GM21529 (cell line): ENCODE measurements around the gene FAM83B.
"Not testable (repeated sequence)": the region's sequence is repeated elsewhere in the genome, so short reads cannot be mapped to it uniquely, and the experiment has no call there.

ENCODE experiments used
- ATAC-seq: cut with Tn5 transposase; IDR thresholded peaks from one replicate; pipeline ENCODE4 v1.9.1; 2021; ENCODE audit not compliant: unreplicated experiment

FAM83B gene, protein sequence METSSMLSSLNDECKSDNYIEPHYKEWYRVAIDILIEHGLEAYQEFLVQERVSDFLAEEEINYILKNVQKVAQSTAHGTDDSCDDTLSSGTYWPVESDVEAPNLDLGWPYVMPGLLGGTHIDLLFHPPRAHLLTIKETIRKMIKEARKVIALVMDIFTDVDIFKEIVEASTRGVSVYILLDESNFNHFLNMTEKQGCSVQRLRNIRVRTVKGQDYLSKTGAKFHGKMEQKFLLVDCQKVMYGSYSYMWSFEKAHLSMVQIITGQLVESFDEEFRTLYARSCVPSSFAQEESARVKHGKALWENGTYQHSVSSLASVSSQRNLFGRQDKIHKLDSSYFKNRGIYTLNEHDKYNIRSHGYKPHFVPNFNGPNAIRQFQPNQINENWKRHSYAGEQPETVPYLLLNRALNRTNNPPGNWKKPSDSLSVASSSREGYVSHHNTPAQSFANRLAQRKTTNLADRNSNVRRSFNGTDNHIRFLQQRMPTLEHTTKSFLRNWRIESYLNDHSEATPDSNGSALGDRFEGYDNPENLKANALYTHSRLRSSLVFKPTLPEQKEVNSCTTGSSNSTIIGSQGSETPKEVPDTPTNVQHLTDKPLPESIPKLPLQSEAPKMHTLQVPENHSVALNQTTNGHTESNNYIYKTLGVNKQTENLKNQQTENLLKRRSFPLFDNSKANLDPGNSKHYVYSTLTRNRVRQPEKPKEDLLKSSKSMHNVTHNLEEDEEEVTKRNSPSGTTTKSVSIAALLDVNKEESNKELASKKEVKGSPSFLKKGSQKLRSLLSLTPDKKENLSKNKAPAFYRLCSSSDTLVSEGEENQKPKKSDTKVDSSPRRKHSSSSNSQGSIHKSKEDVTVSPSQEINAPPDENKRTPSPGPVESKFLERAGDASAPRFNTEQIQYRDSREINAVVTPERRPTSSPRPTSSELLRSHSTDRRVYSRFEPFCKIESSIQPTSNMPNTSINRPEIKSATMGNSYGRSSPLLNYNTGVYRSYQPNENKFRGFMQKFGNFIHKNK

DNA sequence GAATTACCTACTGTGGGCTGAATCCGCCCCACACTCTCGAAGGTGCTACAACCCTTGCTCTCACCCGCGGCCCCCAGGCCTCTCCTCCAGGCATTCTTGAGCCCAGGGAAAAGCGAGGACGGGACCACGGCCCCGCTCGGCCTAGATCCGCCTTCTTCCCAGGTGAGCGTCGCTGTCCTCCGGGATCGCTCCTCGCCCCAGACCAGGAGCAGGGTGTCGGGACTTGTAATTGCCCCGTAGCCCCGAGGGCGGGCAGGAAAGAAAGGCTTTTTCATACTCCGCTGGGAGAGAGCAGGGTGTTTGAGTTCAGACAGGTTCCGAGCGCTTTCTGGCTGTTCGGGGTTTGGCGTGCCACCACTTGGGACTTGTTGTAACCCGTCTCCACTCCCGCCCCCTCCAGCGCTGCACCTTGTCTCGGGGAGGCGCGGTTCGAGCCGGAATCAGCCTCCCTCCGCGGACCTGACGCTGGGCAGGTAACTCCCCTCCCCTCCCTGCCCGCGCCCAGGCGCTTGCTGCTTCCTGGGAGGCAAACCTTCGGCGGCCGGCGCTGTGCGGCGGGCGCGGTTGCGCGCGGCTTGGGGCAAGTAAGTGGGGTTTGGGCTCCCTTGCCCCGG lies at the start of gene FAM83B:
Gene FAM83B, plus strand, starts transcription at position 529 of the 614 bp plus-strand sequence. CDS start 23,476 bp downstream, outside the sequence.
- ATAC-seq: no peak

DNA sequence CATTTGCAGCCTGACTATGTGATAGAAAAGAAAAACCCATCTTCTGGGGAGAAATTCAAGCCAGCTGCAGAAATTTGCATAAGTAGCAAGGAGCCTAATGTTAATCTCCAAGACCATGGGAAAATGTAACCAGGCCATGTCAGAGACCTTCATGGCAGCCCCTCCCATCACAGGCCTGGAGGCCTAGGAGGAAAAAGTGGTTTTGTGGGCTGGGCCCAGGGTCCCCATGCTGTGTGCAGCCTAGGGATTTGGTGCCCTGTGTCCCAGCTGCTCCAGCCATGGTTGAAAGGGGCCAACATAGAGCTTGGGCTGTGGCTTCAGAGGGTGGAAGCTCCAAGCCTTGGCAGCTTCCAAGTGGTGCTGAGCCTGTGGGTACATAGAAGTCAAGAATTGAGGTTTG lies 49.7 kb upstream of the FAM83B start:
- ATAC-seq: not testable (repeated sequence)

DNA sequence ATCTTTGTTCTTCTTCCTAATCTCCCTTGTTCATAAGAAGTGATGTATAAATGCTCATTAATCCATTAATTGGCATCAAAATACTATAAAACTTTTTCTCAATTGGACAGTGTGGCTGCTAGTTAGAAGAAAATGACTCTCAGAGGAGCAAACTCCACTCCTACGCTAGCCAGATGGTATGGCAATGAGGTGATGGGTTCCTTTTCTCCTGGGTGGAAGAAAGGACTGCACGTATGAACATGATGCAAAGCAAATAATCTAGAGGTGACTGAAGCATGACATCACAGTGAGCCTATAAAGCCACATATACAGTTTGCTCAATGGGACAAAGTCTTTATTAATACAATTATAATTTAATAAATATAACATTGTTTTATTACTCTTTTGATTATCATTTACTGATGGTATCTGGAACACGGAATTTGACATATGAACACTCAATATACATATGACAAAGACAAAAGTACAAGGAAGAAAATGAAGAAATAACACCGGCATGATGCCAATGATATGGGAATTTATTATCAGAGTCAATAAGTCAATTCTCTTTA lies 46.4 kb upstream of the FAM83B start:
- ATAC-seq: no peak

DNA sequence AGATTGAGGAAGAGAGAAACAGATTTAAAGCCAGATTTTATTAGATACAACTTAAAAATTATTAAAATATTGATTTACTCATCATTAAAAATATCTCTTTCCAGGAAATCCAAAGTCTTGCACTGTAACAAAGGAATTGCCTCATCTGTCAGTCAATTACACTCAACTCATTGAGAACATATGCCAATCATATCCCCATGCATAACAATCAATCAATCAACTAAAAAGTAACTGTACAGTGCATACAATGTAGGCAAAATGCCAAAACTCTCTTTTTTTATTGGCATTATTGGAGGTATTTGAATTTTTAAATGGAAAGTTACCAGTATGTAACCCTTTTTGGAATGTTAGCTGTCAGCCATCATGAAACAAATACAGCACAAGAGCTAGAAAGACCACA lies 45.3 kb upstream of the FAM83B start:
- no peak for ATAC-seq

DNA sequence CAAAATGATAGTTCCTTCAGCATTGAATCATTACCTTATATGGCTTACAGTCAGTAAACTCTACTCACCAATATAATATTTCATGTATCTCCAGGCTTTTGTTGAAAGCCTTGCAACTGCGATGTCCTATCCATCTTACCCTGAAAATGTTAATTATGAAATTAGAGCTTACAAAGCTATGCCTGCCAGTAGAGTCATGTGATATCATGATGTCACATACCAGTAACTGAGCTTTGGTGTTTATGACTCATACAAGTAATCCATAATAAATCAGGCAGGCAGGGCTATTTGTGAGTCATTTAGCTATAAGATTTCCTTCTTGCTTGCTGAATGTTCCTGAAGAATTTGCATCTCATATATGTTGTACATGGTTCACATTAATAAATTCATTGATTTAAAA lies 44.9 kb upstream of the FAM83B start:
- no peak for ATAC-seq

DNA sequence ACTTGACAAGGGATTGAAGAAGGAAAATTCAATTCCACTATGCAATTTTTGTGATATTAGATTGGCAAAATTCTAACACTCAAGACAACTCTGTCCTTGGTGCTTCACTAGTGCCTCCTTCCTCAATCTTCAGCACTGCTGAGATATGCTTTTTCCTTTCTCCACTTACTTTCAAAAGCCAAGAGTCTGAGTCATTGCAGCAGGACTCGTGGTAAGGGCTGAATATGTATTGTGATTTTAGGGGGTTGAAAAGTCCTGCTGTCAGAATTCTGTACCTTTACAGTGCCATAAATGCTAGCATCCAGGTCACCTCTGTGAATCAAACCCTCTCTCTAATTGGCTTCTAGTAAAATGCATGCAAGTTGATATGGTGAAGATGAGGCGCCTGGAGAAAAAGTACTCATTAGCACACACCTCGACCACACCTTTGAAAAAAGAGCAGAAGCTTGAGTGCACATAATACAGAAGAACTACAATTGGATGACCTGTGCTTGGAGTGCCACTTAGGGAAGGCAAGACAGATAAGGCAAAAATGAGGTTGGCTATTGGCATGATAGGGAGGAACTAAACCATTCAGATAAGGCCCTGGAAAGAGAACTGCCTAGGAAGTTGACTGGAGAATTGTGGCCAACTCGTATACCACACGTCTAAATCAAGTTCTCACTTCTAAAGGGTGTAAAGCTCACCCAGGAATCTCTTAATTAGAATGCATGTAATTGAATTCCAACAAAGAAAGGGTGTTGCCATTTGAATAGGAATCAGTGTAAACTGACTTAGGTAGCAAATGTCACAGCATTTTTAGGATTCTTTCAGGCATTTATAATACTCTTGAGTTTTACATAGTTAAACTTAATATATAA lies 43.6 kb upstream of the FAM83B start:
- ATAC-seq: no peak

DNA sequence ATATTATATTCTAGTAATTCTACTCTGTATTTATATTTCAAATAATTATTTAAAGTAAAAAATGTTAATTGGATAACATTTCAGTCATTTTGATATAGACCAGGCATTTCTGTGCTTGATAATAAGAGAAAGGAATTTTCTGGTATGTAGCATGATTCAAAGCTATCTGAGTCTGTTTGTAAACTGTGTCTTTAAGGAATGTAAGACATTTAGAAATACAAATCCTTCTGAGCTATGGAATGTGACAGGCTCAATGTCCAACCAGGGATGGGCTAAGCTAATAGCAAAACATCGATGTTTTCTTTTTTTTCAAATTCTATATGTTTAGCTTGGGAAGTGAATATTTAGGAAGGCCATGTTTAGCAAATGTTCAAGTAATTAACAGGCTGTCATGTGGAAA lies 41.5 kb upstream of the FAM83B start:
- ATAC-seq: no peak

DNA sequence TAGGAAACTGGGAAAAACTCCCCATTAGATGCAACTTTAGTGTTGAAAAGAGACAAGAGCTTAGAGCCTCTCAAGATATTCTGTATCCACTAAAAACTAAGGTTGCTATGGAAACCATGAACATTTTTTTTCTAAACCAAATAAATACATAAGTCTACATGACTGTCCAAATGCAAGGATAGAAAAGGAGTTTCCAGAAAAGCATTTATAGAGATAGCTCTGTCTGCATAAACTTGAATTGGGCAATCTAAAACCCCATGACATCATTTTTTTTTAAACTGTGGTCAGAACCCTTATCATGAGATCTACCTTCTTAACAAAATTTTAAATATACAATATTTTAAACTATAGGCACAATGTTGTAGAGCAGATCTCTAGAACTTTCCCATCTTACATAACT lies 36.4 kb upstream of the FAM83B start:
- ATAC-seq: no peak

DNA sequence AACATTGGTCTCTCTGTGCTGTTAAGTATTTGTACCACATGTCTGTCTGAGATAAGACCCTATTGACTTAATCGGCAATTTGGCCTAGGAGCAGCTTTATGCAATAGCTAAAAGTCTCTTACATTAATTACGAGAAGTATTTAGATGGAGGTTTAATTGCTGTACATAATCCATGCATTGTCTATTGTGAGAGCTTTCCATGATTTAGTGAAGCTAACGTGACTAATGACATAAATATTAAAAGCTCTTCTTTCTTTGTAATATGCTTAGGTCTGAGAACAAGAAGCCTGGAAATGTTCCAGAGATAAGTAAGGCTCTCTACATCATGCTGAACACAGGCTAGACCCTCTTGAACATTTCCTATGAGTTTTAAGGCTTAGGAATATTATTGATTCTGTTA lies 32.7 kb upstream of the FAM83B start:
- no peak for ATAC-seq

DNA sequence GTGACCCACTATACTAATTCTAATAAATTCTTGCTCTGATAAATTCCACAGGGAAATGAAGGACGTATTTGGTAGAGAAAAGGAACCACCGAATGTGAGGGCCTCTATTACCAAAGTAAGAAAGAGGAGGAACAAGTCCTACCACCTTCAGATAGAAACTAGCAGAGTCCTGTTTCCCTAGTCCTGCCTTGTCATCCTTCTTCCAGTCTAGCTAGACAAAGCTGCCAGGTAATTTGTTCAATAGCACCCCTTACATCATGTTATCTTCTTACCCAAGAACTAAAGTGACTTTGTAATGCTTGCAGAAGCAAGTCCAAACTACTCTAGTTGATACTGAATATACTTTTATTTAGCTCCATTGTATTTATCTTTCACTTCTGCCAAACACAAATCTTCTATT lies 29.3 kb upstream of the FAM83B start:
- no peak for ATAC-seq

DNA sequence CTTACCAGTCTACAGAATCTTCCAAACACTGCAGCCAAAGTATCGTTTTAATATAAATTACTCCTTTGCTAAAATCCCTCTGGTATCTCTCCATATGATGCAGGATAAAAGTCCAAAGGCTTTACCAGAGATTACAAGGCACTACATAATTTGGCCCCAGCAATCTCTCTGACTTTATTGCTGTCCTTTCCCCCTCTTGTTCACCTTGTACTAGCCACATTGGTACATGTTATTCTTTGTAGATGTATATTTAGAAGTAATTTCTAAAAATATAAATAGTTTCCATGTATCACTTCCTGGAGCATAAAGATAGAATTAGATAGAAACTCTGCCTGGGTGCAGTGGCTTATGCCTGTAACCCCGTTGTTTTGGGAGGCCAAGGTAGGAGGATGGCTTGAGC lies 28.7 kb upstream of the FAM83B start:
- no peak for ATAC-seq

DNA sequence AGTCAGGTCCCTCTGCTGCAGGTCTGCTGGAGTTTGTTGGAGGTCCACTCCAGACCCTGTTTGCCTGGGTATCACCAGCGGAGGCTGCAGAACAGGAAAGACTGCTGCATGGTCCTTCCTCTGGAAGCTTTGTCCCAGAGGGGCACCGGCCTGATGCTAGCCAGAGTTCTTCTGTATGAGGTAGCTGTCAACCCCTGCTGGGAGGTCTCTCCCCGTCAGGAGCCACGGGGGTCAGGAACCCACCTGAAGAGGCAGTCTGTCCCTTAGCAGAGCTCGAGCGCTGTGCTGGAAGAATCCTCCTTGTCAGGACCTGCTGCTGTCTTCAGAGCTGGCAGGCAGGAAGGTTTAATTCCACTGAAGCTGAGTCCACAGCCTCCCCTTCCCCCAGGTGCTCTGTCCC lies 22.3 kb upstream of the FAM83B start:
- not testable (repeated sequence) for ATAC-seq

DNA sequence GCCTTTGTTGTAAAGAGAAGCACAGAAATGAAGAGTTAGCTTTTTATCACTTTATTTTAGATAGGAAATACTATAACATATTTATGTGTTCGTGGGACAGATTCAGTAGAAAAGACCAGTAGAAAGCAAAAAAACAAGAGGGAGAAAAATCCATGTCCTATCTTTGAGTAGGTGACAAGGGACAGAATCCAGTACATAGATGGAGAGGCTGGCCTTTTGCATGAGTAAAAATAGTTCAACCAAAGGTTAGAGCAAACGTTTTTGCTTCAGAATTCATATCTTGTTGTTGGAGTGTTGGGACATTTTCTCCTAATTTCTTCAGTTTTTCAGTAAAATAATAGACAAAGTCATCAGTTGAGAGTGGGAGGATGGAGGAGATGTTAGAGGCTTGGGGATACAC lies 19.6 kb upstream of the FAM83B start:
- ATAC-seq: no peak

DNA sequence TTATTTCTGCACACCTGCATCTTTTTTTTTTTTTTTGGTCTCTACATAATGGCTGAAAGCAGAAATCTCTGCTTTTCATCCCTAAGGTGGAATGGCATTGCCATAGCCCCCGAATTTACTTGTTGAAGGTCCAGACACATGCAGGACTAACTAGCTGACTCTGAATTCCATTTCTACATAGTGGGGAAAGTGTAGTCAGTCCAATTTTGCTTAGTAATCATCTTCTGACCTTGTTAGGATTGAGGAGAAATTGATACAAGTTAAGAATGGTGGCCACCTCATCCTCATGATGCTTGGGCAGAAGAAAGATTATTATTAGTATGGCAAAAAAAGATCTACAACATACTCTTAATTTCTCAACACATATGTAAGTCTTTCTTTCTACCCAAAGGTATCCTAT lies 16.4 kb upstream of the FAM83B start:
- ATAC-seq: no peak

DNA sequence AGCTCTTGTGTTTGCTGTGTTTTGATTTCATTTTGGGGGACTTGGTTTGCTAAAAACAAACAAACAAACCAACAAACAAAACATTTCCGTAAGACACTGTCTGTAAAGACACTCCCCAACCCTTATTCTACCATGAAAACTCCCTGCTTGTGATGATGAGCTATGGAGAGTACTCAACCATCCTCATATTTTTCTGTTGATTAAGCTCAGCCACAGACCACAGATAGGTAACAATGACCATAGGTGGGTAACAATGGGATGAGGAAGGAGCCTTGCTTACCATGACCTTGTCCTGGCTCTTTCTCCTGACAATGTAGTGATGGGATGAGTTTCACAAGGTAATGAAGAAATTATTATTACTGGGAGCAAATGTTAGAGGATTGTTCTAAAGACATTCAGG lies 11.4 kb upstream of the FAM83B start:
- ATAC-seq: no peak

DNA sequence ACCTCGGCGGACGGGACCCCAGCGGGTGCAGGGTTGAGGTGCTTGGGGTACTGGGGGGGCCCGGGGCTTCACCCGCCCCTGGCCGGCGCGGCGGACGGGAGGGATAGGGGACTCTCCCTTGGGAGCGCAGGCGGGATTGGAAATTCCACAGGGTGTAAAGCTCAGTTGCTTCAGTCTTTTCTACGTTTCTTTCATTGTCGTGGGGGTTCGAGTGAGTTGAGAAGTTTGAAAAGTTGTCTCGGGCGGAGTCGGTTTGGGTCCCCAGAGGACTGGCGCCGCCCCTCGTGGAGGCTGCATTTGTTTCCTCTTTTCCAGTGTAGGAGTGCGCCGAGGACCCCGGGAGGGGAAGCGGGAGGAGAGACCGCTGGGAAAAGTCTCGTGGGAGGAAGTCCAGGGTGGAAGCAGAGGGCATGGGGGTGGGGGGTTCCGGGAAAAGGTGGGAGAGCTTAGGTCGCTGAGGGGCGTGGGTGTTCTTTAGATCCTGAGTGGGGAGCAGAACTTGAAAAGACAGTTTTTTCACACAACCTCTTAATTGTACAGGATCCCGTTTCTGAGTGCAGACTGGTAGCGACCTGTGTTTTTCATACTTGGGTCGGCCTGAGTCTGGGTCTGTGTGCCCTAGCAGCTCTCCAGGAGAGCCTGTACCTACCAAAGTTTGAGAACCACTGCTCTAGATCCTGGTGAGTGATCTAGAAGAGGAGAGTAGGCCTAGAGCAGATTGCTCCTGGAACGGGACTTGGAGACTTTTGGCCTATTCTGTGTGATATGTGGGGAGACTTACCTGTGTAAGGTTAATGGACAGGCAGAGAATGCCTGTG lies 495 bp downstream of the FAM83B start:
- no peak for ATAC-seq

DNA sequence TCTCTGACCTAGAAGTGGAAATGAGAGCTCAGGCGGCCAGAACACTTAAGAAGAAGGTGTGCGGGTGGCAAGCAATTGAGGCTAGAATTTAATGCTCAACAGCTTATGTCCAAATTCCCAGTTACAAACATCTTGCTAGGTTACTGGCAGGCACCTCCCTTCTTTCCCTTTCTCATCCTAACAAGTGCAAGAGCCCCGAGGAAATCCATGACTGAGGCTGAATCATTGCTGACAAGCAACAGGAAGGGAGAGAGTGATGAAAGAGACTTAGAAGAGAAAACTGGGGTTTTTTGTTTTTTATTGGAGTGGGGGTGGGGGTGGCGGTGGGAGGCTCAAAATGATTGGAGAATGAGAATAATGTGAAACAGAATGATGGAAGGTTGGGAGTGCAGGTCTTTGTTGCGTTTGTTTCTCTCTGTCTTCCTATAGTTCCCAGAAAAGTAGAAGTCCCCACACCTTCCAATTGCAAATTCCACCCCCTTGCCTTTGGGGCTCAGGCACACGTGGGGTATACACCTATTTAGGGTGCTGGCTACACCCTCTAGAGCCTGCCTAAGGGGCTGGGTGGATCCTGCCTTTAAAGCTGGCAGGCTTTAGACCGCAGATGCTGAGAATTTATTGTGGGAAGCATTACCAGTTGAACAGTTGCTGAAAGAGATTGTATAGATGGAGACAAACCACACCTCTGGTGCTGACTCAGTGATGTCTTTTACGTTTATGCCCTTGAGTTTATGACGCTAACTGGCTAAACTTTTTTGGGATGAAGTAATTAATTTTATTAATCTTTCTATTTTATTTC lies 1.4 kb downstream of the FAM83B start:
- no peak for ATAC-seq

DNA sequence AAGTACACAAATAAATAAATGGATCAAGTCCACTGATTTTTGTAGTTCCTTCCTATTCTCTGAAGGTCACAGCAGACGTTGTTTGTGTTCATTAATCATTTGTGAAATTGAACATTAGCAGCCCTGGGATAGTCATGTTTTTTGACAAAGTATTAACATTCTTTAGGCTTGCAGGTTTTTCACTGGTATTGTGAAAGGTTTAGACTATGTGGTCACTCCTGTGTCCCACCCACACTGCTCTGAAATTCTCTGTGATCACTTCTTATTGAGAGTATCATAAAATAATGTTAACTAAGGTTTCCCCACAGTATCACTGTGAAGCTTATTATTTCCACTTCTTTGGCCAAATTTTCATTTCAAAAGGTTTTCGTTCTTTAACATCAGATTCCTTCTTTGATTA lies 3.5 kb downstream of the FAM83B start:
- ATAC-seq: no peak

DNA sequence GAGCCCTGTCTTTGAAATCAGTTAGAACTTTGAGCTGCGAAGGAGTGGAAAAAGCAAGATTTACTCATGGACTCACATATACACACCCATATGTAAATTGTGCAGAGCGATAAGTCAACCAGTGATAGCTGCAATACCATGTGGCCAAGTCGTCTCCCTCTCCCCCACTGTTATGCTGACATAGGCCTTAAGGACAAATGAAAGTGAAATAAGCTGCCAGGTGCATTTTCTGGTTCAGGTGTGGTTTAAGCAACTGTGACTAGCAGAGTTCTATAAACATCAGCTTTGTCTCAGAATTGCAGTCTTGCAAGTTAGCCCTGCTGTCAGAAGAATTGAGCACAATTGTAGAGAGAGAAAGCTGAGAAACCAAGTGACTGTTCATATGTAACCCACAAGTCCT lies 9.6 kb downstream of the FAM83B start:
- ATAC-seq: no peak
